Measurements from ENCODE around the gene TNFRSF1B.

Gene TNFRSF1B

DNA sequence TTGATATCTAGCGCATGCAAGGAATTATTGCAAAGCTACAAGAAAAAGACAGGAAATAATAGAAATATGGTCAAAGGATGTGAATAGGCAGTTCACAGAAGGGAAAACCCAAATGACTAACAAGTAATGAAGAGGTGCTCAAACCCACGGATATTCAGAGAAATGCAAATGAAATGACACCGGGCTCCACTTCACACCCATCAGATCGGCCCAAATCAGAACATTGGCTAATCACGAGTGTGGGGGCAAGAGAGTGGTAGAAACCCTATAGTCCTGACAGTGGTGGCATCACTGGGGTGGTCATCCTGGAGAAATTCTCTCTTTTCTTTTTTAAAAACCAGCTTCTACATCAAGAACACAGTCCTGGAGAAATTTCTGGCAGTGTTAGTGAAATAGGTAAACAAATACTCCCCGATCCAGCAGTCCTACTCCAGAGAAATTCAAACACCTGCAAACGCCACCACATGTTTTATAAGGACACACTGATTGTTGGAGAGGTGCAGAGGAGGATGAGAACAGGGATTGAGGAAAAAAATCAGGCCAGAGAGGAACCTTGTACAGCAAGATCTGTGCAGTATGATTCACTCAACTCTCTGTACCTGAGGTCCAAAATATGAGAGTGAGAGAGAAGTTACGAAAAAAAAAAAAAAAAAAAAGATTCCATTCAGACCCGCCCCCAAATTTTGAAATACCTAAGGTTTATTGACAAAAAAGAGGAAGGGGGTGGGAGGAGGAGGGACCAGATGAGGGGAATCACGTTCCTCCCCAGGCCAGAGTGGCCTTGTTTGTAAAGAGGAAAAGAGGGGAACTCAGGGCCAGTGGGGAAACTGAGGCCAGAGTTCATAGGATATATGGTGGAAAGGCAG is 9.2 kb upstream of the TNFRSF1B start:
- CTCF ChIA-PET = interaction anchor here (1.2 to 2.5 kb wide), 4 partner anchors 9 to 33 kb away, joined by 4 to 16 read pairs (median 6); partner anchors contain the start of gene TNFRSF1B
- Mint-ChIP-seq H3K4me3 (peak overlapping the region; percentile 62), H3K4me1 (peaks cover 90% of the 10 kb centered on the region), H3K9me3 (peaks cover 2% of the 10 kb centered on the region), H3K27ac (peak overlapping the region; percentile 98), H3K36me3 (peaks cover 8% of the 10 kb centered on the region), H3K27me3 (no peaks in the 10 kb centered on the region)
- no peak for DNase-seq

DNA sequence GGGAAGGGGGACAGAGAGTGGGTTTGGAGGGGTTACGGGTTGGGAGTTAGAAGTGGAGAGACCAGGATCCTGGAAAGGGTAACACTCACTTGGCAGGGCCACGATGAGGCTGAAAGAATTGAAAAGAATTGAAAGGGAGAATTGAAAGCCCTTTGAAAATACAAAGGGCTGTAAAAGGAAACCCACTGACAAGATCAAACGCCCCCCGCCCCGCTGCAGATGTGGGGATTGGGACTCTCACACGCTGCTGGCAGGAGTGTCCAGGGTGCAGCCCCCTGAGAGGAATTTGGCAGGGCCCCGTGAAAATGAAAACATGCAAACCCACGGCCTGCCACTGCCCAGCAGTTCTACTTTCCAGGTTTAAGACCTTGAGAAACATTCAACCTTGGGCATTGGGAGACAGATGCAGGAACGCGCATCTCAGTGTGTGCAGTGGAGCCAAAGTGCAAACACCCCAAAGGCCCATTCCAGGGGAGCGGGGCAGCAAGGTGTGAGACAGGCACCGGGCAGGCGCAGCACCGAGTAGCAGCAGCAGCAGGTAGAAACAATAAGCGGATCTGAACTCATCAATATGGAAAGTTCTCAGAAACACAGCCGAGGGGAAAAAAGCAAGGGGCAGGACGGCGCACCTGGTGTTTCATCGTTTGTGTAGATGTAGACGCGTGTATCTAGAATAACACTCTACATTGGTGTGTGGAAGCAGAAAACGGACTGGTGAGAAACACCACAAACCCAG is 8.3 kb upstream of the TNFRSF1B start:
- peaks cover 2% of the 10 kb centered on the region for H3K9me3 Mint-ChIP-seq
- H3K4me3 Mint-ChIP-seq = peak overlapping the region; percentile 62
- H3K4me1 Mint-ChIP-seq = peaks cover 90% of the 10 kb centered on the region
- peak; percentile 62 for DNase-seq
- peak overlapping the region; percentile 98 for H3K27ac Mint-ChIP-seq
- CTCF ChIA-PET = no interaction called here
- H3K36me3 Mint-ChIP-seq = peaks cover 8% of the 10 kb centered on the region
- no peaks in the 10 kb centered on the region for H3K27me3 Mint-ChIP-seq

DNA sequence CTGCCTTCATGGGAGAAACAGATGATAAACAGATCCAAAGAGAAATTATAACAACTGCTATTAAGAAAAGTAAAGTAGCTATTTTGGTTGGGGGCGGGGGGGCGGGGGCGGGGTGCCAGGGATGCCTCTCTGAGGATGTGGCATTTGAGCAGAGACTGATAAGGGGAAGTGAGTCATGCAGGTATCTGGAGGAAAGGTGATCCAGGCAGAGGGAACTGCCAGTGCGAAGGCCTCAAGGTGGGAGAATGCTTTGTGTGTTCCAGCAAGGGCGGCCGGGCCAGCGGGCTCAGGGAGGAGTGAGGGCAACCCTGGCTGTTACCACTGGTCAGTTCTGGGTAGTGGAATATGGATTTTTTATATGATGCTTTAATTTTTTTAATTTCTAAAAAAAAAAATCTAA is 7.0 kb upstream of the TNFRSF1B start:
- Mint-ChIP-seq H3K27me3 (no peaks in the 10 kb centered on the region), H3K9me3 (peaks cover 2% of the 10 kb centered on the region), H3K27ac (peak overlapping the region; percentile 85), H3K36me3 (peaks cover 8% of the 10 kb centered on the region), H3K4me1 (peaks cover 97% of the 10 kb centered on the region), H3K4me3 (peak overlapping the region; percentile 41)
- DNase-seq = peak; percentile 55
- CTCF ChIA-PET = interaction anchor here (0.7 to 0.9 kb wide), 2 partner anchors 13 to 35 kb away, joined by 3 read pairs; no protein-coding TSS in a partner anchor

DNA sequence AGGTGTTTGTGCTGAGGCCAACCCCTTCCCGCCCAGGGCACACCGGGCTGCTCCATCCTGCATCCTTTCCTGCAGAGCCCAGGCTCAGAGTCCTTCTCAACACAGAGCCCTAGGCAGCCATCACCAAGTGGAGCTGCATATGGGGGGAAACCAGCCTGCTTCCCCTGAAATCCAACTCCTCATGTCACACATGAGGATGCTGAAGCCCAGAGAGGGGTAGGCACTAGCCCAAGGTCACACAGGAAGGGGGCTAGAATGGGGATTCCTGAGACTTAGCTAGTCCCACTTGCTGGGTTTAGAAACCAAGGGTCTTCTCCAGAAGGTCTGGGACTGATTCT is 5.5 kb upstream of the TNFRSF1B start:
- Mint-ChIP-seq H3K27me3 (no peaks in the 10 kb centered on the region), H3K27ac (peak overlapping the region; percentile 95), H3K9me3 (peaks cover 2% of the 10 kb centered on the region), H3K4me1 (peaks cover 93% of the 10 kb centered on the region), H3K4me3 (peak overlapping the region; percentile 35), H3K36me3 (peaks cover 1% of the 10 kb centered on the region)
- no peak for DNase-seq
- CTCF ChIA-PET = interaction anchor here (1.0 to 2.5 kb wide), 4 partner anchors 12 to 37 kb away, joined by 4 to 22 read pairs (median 9); no protein-coding TSS in a partner anchor

DNA sequence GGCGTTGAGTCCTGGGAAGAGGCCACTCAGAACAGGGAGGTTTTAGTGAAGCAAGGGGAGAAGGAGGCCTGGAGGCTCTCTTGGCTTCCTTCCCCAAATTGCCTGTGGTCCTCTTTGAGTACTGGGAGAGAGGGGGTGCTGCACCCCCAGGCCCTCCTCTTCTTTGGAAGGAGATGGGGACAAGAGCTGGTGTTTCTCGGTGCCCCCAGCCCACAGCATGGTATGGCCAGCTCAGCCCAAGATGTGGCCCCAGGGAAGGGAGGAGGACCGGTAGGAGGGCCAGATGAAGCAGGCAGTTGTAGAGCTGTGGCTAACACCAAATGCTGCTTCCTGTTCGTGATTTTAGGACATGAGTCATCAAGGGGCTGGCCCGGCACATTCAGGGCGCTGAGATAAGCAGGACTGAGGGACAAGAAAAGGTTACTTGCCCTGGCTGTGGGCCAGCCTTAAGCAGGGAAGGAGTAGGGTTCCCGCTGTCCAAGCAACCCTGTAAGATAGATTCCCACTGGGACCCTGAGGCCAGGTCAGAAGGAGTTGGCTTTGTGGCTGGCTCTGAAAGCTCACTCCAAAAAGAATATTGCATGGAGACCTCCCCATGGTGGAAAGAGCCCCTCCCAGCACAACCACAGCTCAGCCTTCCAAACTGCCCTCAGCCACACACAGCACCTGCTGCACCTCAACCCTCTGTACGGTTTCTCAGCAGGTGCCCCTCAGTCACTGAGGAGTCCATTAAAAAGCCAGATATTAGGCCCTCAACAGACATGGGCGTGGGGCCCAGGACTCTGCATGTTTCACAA is 4.9 kb upstream of the TNFRSF1B start:
- CTCF ChIA-PET = interaction anchor here (1.0 to 2.5 kb wide), 4 partner anchors 12 to 37 kb away, joined by 4 to 22 read pairs (median 9); no protein-coding TSS in a partner anchor

DNA sequence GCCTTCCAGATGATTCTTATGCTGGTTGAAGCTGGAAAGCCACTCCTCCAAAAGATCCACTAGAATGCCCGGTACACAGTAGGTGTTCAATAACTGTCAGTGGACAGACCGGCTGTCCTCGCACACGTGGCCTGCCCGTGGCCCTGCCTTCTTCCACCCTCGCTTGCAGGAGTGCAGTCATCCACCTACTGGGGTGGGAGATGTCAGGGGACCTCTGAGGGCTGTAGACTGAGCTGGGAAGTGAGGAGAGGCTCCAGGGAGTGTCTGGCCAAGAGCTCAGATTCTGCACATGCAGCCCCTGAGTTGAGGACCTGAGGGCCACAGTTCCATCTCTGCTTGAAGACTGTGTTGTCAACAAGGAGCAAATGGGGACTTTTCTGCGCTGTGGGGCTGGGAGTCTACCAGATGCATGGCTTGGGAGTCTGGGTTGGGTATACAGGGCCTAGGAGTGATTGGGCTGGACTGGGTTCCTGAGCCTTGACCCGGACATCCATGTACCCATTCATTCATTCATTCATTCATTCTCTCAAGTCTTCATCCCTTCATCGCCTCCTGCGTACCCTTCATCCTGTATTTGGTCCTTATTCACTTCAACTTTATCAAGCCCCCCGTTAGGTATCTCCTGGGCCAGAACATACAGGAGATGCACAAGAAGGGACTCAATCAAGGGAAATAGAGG is 4.2 kb upstream of the TNFRSF1B start:
- CTCF ChIA-PET = interaction anchor here (1.0 to 2.5 kb wide), 5 partner anchors 11 to 38 kb away, joined by 3 to 22 read pairs (median 4); no protein-coding TSS in a partner anchor
- Mint-ChIP-seq H3K4me1 (peaks cover 87% of the 10 kb centered on the region), H3K27me3 (no peaks in the 10 kb centered on the region), H3K36me3 (peaks cover 6% of the 10 kb centered on the region), H3K9me3 (peaks cover 2% of the 10 kb centered on the region), H3K27ac (peak overlapping the region; percentile 95), H3K4me3 (peak overlapping the region; percentile 35)
- no peak for DNase-seq

More for the DNA sequence above, 4.9 kb upstream of the TNFRSF1B start:
- H3K4me3 Mint-ChIP-seq = peak overlapping the region; percentile 35
- peaks cover 4% of the 10 kb centered on the region for H3K36me3 Mint-ChIP-seq
- peak overlapping the region; percentile 95 for H3K27ac Mint-ChIP-seq
- H3K27me3 Mint-ChIP-seq = no peaks in the 10 kb centered on the region
- DNase-seq = peak; percentile 85
- peaks cover 93% of the 10 kb centered on the region for H3K4me1 Mint-ChIP-seq
- peaks cover 2% of the 10 kb centered on the region for H3K9me3 Mint-ChIP-seq

DNA sequence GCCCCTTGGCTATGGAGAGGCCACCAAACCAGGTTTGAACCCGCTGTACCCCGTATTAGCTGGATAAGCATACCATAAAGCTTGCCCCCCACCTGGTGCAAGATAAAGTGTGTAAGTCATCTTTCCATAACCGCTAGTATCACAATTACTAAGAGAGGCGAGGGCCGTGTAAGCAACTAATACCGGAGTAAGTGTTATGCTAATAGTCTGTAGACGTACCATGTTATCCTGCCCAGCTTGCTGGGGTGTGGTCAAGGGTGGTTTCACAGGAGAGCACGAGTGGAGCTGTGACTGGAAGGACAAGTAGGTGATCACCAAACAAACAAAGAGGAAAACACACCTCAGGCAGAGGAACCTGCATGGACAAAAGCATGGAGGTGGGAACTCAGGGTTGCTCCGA is 3.6 kb upstream of the TNFRSF1B start:
- Mint-ChIP-seq H3K9me3 (peaks cover 2% of the 10 kb centered on the region), H3K27ac (peak overlapping the region; percentile 95), H3K36me3 (peaks cover 12% of the 10 kb centered on the region), H3K27me3 (no peaks in the 10 kb centered on the region), H3K4me1 (peaks cover 87% of the 10 kb centered on the region), H3K4me3 (no peak overlapping the region)
- CTCF ChIA-PET = interaction anchor here (1.2 to 2.5 kb wide), 4 partner anchors 13 to 38 kb away, joined by 3 to 22 read pairs (median 8); no protein-coding TSS in a partner anchor
- DNase-seq = no peak

DNA sequence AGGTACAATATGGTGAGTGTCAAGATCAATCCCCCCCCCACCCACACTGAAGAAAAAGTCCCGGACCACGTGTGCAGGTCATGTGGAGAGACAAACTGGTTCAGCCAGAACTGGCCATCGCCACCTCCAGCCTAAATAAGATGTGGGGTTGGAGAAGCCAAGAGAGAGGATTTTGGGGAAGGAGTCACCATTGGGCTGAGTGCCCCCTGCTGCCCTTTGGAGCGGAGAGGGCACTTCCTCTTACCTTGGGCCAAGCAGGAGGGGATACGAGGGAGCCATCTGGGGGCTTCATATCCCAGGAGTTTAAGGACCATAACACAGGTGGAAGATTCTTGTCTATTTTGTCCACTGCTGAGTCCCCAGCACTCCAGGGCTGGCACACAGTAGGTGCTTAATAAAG is 2.6 kb upstream of the TNFRSF1B start:
- Mint-ChIP-seq H3K27me3 (no peaks in the 10 kb centered on the region), H3K4me1 (peaks cover 87% of the 10 kb centered on the region), H3K4me3 (no peak overlapping the region), H3K27ac (peak overlapping the region; percentile 55), H3K36me3 (peaks cover 19% of the 10 kb centered on the region), H3K9me3 (peaks cover 2% of the 10 kb centered on the region)
- CTCF ChIA-PET = interaction anchor here (1.1 to 2.8 kb wide), 4 partner anchors 9 to 46 kb away, joined by 4 to 10 read pairs (median 4); no protein-coding TSS in a partner anchor
- DNase-seq = no peak

DNA sequence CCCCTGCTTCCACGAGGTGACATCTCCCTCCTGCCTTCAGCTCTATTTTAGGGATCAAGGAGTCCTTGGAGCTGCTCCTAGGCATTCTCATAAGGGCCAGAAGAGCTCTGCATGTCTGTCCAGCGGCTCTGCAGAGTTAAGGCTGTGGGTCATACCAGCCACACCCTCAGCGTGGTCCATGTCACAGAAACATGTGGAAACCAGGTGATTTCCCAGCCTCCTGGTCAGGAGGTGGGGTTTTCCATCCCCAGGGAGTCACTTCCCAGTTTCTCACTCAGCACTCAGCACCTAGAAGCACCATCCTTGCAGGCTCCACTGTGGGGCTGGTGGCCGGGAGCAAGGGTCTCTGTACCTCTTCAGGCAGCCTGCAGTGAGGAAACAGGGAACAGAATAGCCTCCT is 1.4 kb upstream of the TNFRSF1B start:
- Mint-ChIP-seq H3K27me3 (no peaks in the 10 kb centered on the region), H3K9me3 (no peaks in the 10 kb centered on the region), H3K27ac (no peak overlapping the region), H3K4me1 (peaks cover 88% of the 10 kb centered on the region), H3K4me3 (no peak overlapping the region), H3K36me3 (peaks cover 28% of the 10 kb centered on the region)
- CTCF ChIA-PET = interaction anchor here (0.9 to 2.8 kb wide), 7 partner anchors 8 to 112 kb away, joined by 3 to 10 read pairs (median 4); no protein-coding TSS in a partner anchor
- DNase-seq = no peak

DNA sequence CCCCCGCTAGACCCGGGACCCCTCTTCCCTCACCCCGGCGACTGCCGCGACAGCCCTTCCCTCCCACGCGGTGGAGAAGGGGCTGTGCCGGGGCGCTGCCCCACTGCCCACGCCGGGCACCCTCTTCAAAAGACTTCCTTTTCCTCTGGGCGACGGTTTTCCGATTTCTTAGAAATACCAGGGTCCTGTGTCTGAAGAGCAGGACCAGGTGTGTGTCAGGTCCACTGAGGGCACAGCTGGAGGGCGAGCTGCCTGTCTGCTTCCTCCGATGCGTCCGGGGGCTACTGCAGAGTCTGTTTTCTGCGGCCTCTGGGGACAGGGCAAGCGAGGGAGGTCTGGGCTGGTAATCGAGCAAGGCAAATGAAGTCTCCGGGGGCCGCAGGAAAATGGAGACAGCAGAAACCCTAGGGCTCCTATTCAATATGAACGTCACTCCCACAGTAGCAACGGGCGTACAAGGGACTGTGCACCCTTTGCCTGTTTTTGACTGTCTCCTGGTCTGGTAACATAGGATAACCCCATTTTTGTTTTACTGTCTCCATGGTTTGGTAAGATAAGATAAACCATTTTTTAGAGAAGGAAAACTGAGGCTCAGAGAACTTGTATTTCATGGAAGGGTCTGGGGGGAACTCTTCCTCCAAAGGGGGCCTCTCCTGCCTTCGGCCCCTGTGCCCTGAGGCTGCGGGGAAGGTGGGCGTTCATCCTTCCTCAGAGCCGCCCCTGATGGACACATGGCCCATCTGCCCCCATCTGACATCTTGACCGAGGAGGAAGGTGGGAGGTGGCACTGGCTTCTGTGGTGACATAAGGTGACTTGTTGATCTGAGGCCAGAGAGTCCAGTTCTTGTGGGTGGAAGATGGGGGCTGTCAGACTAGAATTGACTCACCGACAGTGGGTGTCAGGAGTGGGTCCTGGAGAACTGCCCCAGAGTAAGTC is 970 bp downstream of the TNFRSF1B start:
- H3K27ac Mint-ChIP-seq = peak overlapping the region; percentile 97

DNA sequence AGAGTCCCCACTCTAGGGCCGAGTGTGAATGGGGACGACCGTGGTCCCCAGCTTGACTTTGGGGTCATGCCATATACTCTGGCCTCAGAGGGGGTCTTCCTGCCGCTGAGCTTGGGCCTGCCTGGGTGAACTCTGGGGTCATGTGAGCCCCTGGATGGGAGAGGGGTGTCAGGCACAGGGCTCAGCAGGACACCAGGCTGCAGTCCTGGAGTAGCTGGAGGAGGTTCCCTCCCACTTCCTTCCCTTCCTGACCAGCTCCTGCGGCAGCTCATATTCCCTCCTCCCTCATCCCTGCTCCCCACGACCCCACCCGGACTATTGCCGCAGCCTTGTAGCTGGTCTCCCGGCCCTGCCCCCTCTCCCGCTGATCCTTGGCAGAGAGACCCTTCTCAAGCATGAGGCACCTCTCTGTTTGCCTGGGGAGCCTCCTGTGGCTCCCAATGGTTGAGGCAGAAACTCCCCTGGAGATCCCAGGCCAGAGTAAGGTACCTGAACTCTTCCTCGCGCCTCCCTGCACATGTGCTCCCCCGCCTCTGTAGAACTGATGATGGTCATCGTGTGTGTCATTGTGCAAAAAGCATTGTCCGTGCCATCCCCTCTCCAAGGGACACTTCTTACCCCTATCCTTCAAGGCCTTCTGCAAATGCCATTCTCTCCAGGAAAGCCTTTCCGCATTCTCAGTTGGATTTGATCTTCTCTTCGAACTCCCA is 1.8 kb downstream of the TNFRSF1B start:
- DNase-seq = no peak
- H3K4me1 Mint-ChIP-seq = peaks cover 84% of the 10 kb centered on the region

More for the DNA sequence above, 970 bp downstream of the TNFRSF1B start:
- Mint-ChIP-seq H3K27me3 (no peaks in the 10 kb centered on the region), H3K9me3 (no peaks in the 10 kb centered on the region), H3K36me3 (peaks cover 46% of the 10 kb centered on the region), H3K4me3 (peak overlapping the region; percentile 100), H3K4me1 (peaks cover 84% of the 10 kb centered on the region)
- CTCF ChIA-PET = interaction anchor here (1.1 to 2.2 kb wide), 5 partner anchors 10 to 38 kb away, joined by 3 to 7 read pairs (median 5); no protein-coding TSS in a partner anchor
- DNase-seq = no peak

More for the DNA sequence above, 1.8 kb downstream of the TNFRSF1B start:
- H3K36me3 Mint-ChIP-seq = peaks cover 47% of the 10 kb centered on the region
- H3K4me3 Mint-ChIP-seq = peak overlapping the region; percentile 100
- H3K27me3 Mint-ChIP-seq = no peaks in the 10 kb centered on the region
- CTCF ChIA-PET = interaction anchor here (1.2 to 2.9 kb wide), 4 partner anchors 9 to 44 kb away, joined by 3 to 18 read pairs (median 4); no protein-coding TSS in a partner anchor
- peak overlapping the region; percentile 97 for H3K27ac Mint-ChIP-seq
- no peaks in the 10 kb centered on the region for H3K9me3 Mint-ChIP-seq

All from activated naive CD4-positive, alpha-beta T cell treated with anti-CD3 and anti-CD28 coated beads, Interleukin-2, amount 10 ng/mL, durations not matched to agents 7 days and 5 days (primary cell).